KMS-11 (cell line): ENCODE data around the gene TMTC1.

Experiments
- H2AFZ ChIP-seq: fragments of 200-600 bp; sonication (generic); 2 replicates; pipeline ENCODE4 v1.6.1; 2016; ENCODE audit warnings: antibody characterized with exemption, mixed run types, low read depth
- H3K27ac ChIP-seq: fragments of 200-600 bp; sonication (generic); 2 replicates; pipeline ENCODE4 v1.6.1; 2016; ENCODE audit warnings: mild to moderate bottlenecking, mixed run types
- H3K27me3 ChIP-seq: fragments of 200-600 bp; sonication (generic); 2 replicates; pipeline ENCODE4 v1.6.1; 2017; ENCODE audit warnings: mild to moderate bottlenecking, low read depth, mixed run types, moderate library complexity; ENCODE audit not compliant: insufficient read depth
- H3K36me3 ChIP-seq: fragments of 200-600 bp; sonication (generic); 2 replicates; pipeline ENCODE4 v1.6.1; 2017; ENCODE audit warnings: mild to moderate bottlenecking, mixed run types; ENCODE audit not compliant: insufficient read depth
- H3K4me1 ChIP-seq: fragments of 200-600 bp; sonication (generic); 2 replicates; pipeline ENCODE4 v1.6.1; 2016; ENCODE audit warnings: mild to moderate bottlenecking, low read depth, mixed run types; ENCODE audit not compliant: poor library complexity, severe bottlenecking
- H3K4me2 ChIP-seq: fragments of 200-600 bp; sonication (generic); 2 replicates; pipeline ENCODE4 v1.7.0; 2016; ENCODE audit warnings: mild to moderate bottlenecking, mixed run types
- H3K4me3 ChIP-seq: fragments of 200-600 bp; sonication (generic); IDR thresholded peaks from 2 replicates; pipeline ENCODE4 v1.6.1; 2017; ENCODE audit warnings: low read depth, low read length, mixed read lengths; ENCODE audit not compliant: insufficient read depth
- H3K79me2 ChIP-seq: fragments of 200-600 bp; sonication (generic); 2 replicates; pipeline ENCODE4 v1.6.1; 2016; ENCODE audit warnings: low read depth, mixed run types; ENCODE audit not compliant: insufficient read depth
- H3K9ac ChIP-seq: fragments of 200-600 bp; sonication (generic); 2 replicates; pipeline ENCODE4 v1.6.1; 2016; ENCODE audit warnings: mild to moderate bottlenecking, mixed run types
- H4K20me1 ChIP-seq: fragments of 200-600 bp; sonication (generic); 2 replicates; pipeline ENCODE4 v1.6.1; 2016; ENCODE audit warnings: mild to moderate bottlenecking, mixed run types; ENCODE audit not compliant: insufficient read depth
- CTCF ChIP-seq: fragments of 200-600 bp; sonication (generic); conservative IDR thresholded peaks from 2 replicates; pipeline ENCODE4 v1.6.1; 2017; ENCODE audit warnings: low read depth, mild to moderate bottlenecking, antibody characterized with exemption, low read length, moderate library complexity, mixed read lengths

TMTC1 gene

DNA sequence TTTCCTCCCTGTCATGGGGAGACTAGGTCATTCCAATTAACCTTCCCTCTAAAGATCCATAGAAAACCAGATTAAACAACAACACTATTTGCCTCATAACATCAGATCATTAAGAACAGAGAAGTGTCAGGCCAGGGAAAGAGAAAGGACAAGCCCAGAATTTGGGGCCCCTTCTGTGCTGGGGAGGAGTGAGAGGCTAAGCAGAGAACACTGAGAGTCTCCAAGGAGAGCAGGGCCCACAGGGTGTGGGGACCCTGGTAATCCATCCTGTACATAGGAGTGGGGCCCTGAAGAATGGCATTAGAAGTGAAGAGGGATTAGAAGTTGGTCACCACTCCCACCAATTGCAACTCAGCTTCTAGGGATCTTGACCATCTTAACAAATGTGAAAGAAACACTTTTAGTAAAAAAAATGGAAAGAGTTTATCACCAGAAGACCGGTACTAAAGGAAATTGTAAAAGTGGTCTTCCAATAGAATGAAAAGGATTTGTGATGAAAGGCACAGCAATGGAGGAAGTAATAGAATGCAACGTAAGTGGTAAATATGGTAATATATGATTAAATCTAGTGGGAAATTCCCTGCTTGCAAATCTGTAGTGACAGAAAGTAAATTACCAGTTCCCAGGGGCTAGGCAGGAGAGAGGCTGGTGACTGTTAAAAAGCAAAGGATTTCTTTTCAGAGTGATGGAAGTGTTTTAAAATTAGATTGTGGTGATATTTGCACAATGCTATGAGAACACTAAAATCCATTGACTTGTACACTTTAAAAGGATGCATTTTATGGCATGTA lies 14.0 kb upstream of the TMTC1 start:
- H3K4me2 ChIP-seq, result no peak overlapping the region
- H3K36me3 ChIP-seq, result no peaks in the 10 kb centered on the region

GRCh38 chr12:29796823-29797263 lies 13.1 kb upstream of the TMTC1 start:
- Histone ChIP-seq H3K79me2 (no peaks in the 10 kb centered on the region), H4K20me1 (no peaks in the 10 kb centered on the region), H3K4me2 (no peak overlapping the region), H3K4me3 (no peak overlapping the region), H3K9ac (no peak overlapping the region), H2AFZ (no peak overlapping the region), H3K27me3 (no peaks in the 10 kb centered on the region), H3K36me3 (no peaks in the 10 kb centered on the region), H3K4me1 (no peaks in the 10 kb centered on the region), H3K27ac (no peak overlapping the region)
- no peak for TF ChIP-seq CTCF

More for the DNA sequence above, 14.0 kb upstream of the TMTC1 start:
- TF ChIP-seq CTCF, result no peak
- Histone ChIP-seq H3K4me3 (no peak overlapping the region), H3K79me2 (no peaks in the 10 kb centered on the region), H3K9ac (no peak overlapping the region), H2AFZ (no peak overlapping the region), H3K27me3 (no peaks in the 10 kb centered on the region), H3K4me1 (no peaks in the 10 kb centered on the region), H4K20me1 (no peaks in the 10 kb centered on the region), H3K27ac (no peak overlapping the region)

- no peak overlapping the region for H2AFZ ChIP-seq
- no peaks in the 10 kb centered on the region for H3K36me3 ChIP-seq
- H3K4me1 ChIP-seq, result no peaks in the 10 kb centered on the region
- H3K4me3 ChIP-seq, result no peak overlapping the region
- H3K27ac ChIP-seq, result no peak overlapping the region
- no peaks in the 10 kb centered on the region for H4K20me1 ChIP-seq
- H3K9ac ChIP-seq, result no peak overlapping the region
- H3K79me2 ChIP-seq, result no peaks in the 10 kb centered on the region
- TF ChIP-seq CTCF, result no peak
- no peaks in the 10 kb centered on the region for H3K27me3 ChIP-seq
- no peak overlapping the region for H3K4me2 ChIP-seq
These were observed 12.0 kb upstream of the TMTC1 start for GRCh38 chr12:29795715-29796114.

DNA sequence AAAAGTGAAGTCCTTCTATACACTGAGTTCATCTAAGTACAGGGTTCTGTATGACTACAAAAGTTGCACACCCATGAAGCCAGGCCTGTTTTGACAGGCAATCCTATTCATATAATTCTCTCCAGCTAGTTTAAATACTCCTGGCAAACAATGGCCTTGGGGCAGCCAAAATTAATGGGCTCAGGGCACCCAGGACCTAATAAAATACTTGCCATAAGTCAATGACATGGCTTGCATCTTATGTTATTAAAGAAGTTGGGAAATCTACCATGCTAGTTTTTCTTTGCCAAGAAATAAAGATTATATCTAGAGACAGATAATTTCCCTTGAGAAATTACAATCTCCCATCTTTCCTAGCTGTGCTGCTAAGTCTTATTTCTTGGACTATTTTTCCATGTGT lies 11.1 kb upstream of the TMTC1 start:
- H3K4me1 ChIP-seq, result no peaks in the 10 kb centered on the region
- no peak overlapping the region for H3K27ac ChIP-seq
- no peak overlapping the region for H3K4me3 ChIP-seq
- no peaks in the 10 kb centered on the region for H3K36me3 ChIP-seq
- no peaks in the 10 kb centered on the region for H3K27me3 ChIP-seq
- no peak overlapping the region for H2AFZ ChIP-seq
- H3K79me2 ChIP-seq, result no peaks in the 10 kb centered on the region
- H4K20me1 ChIP-seq, result no peaks in the 10 kb centered on the region
- H3K4me2 ChIP-seq, result no peak overlapping the region
- no peak overlapping the region for H3K9ac ChIP-seq
- no peak for TF ChIP-seq CTCF
